GM19372 (cell line): ENCODE data around the gene RAB6B.

Experiments
- ATAC-seq: cut with Tn5 transposase; IDR thresholded peaks from one replicate; pipeline ENCODE4 v1.9.1; 2021; ENCODE audit warnings: mild to moderate bottlenecking, low read depth, moderate library complexity; ENCODE audit not compliant: unreplicated experiment

RAB6B gene

GRCh38 chr3:133895208-133896001 is at the start of gene RAB6B:
Gene RAB6B, minus strand, starts transcription at chr3:133895882. Its CDS starts 416 bp downstream, at chr3:133895466.
- peak; percentile 64 for ATAC-seq

GRCh38 chr3:133944641-133945380 is 49.1 kb upstream of the RAB6B start:
- no peak for ATAC-seq

- ATAC-seq: no peak
These were observed 48.5 kb upstream of the RAB6B start for GRCh38 chr3:133944181-133944580.

GRCh38 chr3:133943639-133944141 is 48.0 kb upstream of the RAB6B start:
- no peak for ATAC-seq

- ATAC-seq: no peak
These were observed 47.4 kb upstream of the RAB6B start for GRCh38 chr3:133943031-133943535.

- ATAC-seq: no peak
These were observed 45.7 kb upstream of the RAB6B start for GRCh38 chr3:133941415-133941821.

- no peak for ATAC-seq
These were observed 44.9 kb upstream of the RAB6B start for GRCh38 chr3:133940536-133940935.

GRCh38 chr3:133939463-133939835 is 43.8 kb upstream of the RAB6B start:
- ATAC-seq: no peak

- ATAC-seq: no peak
These were observed 43.2 kb upstream of the RAB6B start for GRCh38 chr3:133938770-133939462.

GRCh38 chr3:133937756-133938601 is 42.3 kb upstream of the RAB6B start:
- no peak for ATAC-seq

GRCh38 chr3:133937061-133937686 is 41.5 kb upstream of the RAB6B start:
- ATAC-seq: no peak

GRCh38 chr3:133935843-133936769 is 40.4 kb upstream of the RAB6B start:
- ATAC-seq: no peak

- no peak for ATAC-seq
These were observed 39.5 kb upstream of the RAB6B start for GRCh38 chr3:133934996-133935842.

GRCh38 chr3:133934073-133934970 is 38.6 kb upstream of the RAB6B start:
- ATAC-seq: no peak

GRCh38 chr3:133933097-133934024 is 37.7 kb upstream of the RAB6B start:
- ATAC-seq: no peak
